Measurements from ENCODE around the gene CBL.

The CBL gene

GRCh38 chr11:119355091-119355843 is 149.1 kb downstream of the CBL start:
- no peak for DNase-seq (ENCODE audit: low spot score)
- ChIA-PET CTCF (interaction anchor here (0.6 to 4.4 kb wide), 15 partner anchors 9 to 285 kb away, joined by 3 to 77 read pairs (median 8); partner anchors contain the start of genes MFRP and USP2), POLR2A (ENCODE audit: low non-redundant PET) (no interaction called here)
- peak overlapping the region; percentile 75 for H3K27ac ChIP-seq
- no peak for TF ChIP-seq CTCF (conservative IDR thresholded peaks at IDR 0.05; ENCODE audit: low read depth)

GRCh38 chr11:119356349-119357031 is 150.4 kb downstream of the CBL start:
- peak; percentile 96 for TF ChIP-seq CTCF (conservative IDR thresholded peaks at IDR 0.05; ENCODE audit: low read depth)
- POLR2A ChIA-PET (ENCODE audit: low non-redundant PET), result no interaction called here
- CTCF ChIA-PET, result interaction anchor here (0.5 to 4.4 kb wide), 25 partner anchors 8 to 752 kb away, joined by 3 to 77 read pairs (median 5); partner anchors contain the start of genes MFRP and USP2
- no peak for DNase-seq (ENCODE audit: low spot score)
- H3K27ac ChIP-seq, result peak overlapping the region; percentile 75

- no peak for DNase-seq (ENCODE audit: low spot score)
- ChIA-PET CTCF (interaction anchor here (0.5 to 4.4 kb wide), 16 partner anchors 7 to 302 kb away, joined by 3 to 77 read pairs (median 8); partner anchors contain the start of genes MFRP and USP2), POLR2A (ENCODE audit: low non-redundant PET) (no interaction called here)
- H3K27ac ChIP-seq, result no peak overlapping the region
- TF ChIP-seq CTCF (conservative IDR thresholded peaks at IDR 0.05; ENCODE audit: low read depth), result no peak
These were observed 150.9 kb downstream of the CBL start for GRCh38 chr11:119357074-119357473.
